ENCODE results near the gene ENTPD3. TPM values are rescaled to one million over a fixed set of nuclear protein-coding genes. Genes with fewer than 3 reads are reported as not detected.

The ENTPD3 gene
- polyA plus RNA-seq, 3 donors, result not detected

GRCh38 chr3:40340541-40341170, 46.3 kb upstream of the ENTPD3 start:
- Histone ChIP-seq H3K79me2 (ENCODE audit: insufficient read depth, low read length) (no peaks in the 10 kb centered on the region), H3K27me3 (ENCODE audit: control insufficient read depth in 2 of 2, insufficient read depth in 2 of 2, low read length in 2 of 2) (no peaks in the 10 kb centered on the region), H3K27ac (ENCODE audit: low read depth in 1 of 2, low read length in 2 of 2) (no peak overlapping the region), H4K20me1 (ENCODE audit: insufficient read depth, low read length) (no peaks in the 10 kb centered on the region), H3K9me3 (replicated peaks in 1 of 2; ENCODE audit: control insufficient read depth in 1 of 2, insufficient read depth in 1 of 2, low read length in 2 of 2) (no peaks in the 10 kb centered on the region), H3K9ac (ENCODE audit: insufficient read depth, low read length, poor library complexity, severe bottlenecking) (no peak overlapping the region), H3K4me1 (ENCODE audit: control insufficient read depth in 1 of 2, insufficient read depth in 2 of 2, low read length in 2 of 2) (no peaks in the 10 kb centered on the region), H3K36me3 (replicated peaks in 1 of 2; ENCODE audit: control insufficient read depth in 1 of 2, insufficient read depth in 2 of 2, low read length in 2 of 2) (no peaks in the 10 kb centered on the region), H2AFZ (ENCODE audit: insufficient read depth, low read depth, low read length, poor library complexity, severe bottlenecking) (no peak overlapping the region), H3K4me3 (replicated peaks in 1 of 3; ENCODE audit: low read depth in 2 of 3, low read length in 3 of 3) (no peak overlapping the region), H3K4me2 (replicated peaks; ENCODE audit: extremely low read depth, low read length, poor library complexity, severe bottlenecking) (no peak overlapping the region)
- Mint-ChIP-seq H3K4me1 (no peaks in the 10 kb centered on the region), H3K27ac (no peak overlapping the region), H3K27me3 (ENCODE audit: low read depth in 3 of 3) (peaks cover 0 to 5% (median 2%) of the 10 kb centered on the region in 3 donors), H3K4me3 (no peak overlapping the region), H3K9me3 (peaks cover 0 to 6% (median 2%) of the 10 kb centered on the region in 7 donors), H3K36me3 (no peaks in the 10 kb centered on the region)
- intact Hi-C loops (cut with micrococcal nuclease), result no loop called here
- DNase-seq, result no peak
- WGBS (ENCODE audit: insufficient coverage), result 100% methylated on average over 1 of the region's 1 CpG
- TF ChIP-seq, protein P1, sequence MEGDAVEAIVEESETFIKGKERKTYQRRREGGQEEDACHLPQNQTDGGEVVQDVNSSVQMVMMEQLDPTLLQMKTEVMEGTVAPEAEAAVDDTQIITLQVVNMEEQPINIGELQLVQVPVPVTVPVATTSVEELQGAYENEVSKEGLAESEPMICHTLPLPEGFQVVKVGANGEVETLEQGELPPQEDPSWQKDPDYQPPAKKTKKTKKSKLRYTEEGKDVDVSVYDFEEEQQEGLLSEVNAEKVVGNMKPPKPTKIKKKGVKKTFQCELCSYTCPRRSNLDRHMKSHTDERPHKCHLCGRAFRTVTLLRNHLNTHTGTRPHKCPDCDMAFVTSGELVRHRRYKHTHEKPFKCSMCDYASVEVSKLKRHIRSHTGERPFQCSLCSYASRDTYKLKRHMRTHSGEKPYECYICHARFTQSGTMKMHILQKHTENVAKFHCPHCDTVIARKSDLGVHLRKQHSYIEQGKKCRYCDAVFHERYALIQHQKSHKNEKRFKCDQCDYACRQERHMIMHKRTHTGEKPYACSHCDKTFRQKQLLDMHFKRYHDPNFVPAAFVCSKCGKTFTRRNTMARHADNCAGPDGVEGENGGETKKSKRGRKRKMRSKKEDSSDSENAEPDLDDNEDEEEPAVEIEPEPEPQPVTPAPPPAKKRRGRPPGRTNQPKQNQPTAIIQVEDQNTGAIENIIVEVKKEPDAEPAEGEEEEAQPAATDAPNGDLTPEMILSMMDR (IDR thresholded peaks at IDR 0.05), result no peak

DNA sequence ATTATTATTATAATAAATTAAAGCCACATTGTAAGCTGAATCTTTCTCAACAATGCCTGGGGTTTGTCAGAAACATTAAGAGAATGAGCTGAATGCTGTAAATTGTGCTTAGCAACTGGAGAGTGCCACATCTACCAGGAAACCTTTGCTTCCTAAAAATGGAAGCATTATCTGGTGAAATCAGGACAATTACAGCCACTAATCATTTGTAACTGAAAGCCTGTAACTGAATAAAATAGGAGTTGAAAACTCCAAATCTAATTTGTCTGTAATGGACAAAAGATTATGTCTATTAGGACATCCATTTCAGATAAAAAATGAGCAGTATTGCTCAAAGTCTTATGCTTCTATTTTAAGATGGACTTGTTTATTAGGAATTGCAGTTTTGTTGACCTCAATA, 45.3 kb upstream of the ENTPD3 start:
- TF ChIP-seq, protein P1 (IDR thresholded peaks at IDR 0.05), result no peak
- DNase-seq, result no peak
- Mint-ChIP-seq H3K4me3 (no peak overlapping the region), H3K27me3 (ENCODE audit: low read depth in 3 of 3) (peaks cover 0 to 5% (median 2%) of the 10 kb centered on the region in 3 donors), H3K27ac (no peak overlapping the region), H3K4me1 (no peaks in the 10 kb centered on the region), H3K9me3 (peaks cover 0 to 6% (median 2%) of the 10 kb centered on the region in 7 donors), H3K36me3 (no peaks in the 10 kb centered on the region)
- no peak overlapping the region for H3K9ac ChIP-seq (ENCODE audit: insufficient read depth, low read length, poor library complexity, severe bottlenecking)
- H3K4me2 ChIP-seq (replicated peaks; ENCODE audit: extremely low read depth, low read length, poor library complexity, severe bottlenecking), result no peak overlapping the region
- H4K20me1 ChIP-seq (ENCODE audit: insufficient read depth, low read length), result no peaks in the 10 kb centered on the region
- H3K79me2 ChIP-seq (ENCODE audit: insufficient read depth, low read length), result no peaks in the 10 kb centered on the region
- H3K27ac ChIP-seq (ENCODE audit: low read depth in 1 of 2, low read length in 2 of 2), result no peak overlapping the region
- H3K36me3 ChIP-seq (replicated peaks in 1 of 2; ENCODE audit: control insufficient read depth in 1 of 2, insufficient read depth in 2 of 2, low read length in 2 of 2), result no peaks in the 10 kb centered on the region
- no peaks in the 10 kb centered on the region for H3K27me3 ChIP-seq (ENCODE audit: control insufficient read depth in 2 of 2, insufficient read depth in 2 of 2, low read length in 2 of 2)
- H2AFZ ChIP-seq (ENCODE audit: insufficient read depth, low read depth, low read length, poor library complexity, severe bottlenecking), result no peak overlapping the region
- intact Hi-C loops (cut with micrococcal nuclease), result no loop called here
- no peak overlapping the region for H3K4me3 ChIP-seq (replicated peaks in 1 of 3; ENCODE audit: low read depth in 2 of 3, low read length in 3 of 3)
- no peaks in the 10 kb centered on the region for H3K4me1 ChIP-seq (ENCODE audit: control insufficient read depth in 1 of 2, insufficient read depth in 2 of 2, low read length in 2 of 2)
- no peaks in the 10 kb centered on the region for H3K9me3 ChIP-seq (replicated peaks in 1 of 2; ENCODE audit: control insufficient read depth in 1 of 2, insufficient read depth in 1 of 2, low read length in 2 of 2)

Data from CD14-positive monocyte (primary cell).